GM18498 (cell line): Measurements from ENCODE around the gene ANKRD53.

Experiments
- ATAC-seq: cut with Tn5 transposase; IDR thresholded peaks from one replicate; pipeline ENCODE4 v1.9.1; 2021; ENCODE audit warnings: mild to moderate bottlenecking, moderate library complexity; ENCODE audit not compliant: unreplicated experiment

The ANKRD53 gene, protein sequence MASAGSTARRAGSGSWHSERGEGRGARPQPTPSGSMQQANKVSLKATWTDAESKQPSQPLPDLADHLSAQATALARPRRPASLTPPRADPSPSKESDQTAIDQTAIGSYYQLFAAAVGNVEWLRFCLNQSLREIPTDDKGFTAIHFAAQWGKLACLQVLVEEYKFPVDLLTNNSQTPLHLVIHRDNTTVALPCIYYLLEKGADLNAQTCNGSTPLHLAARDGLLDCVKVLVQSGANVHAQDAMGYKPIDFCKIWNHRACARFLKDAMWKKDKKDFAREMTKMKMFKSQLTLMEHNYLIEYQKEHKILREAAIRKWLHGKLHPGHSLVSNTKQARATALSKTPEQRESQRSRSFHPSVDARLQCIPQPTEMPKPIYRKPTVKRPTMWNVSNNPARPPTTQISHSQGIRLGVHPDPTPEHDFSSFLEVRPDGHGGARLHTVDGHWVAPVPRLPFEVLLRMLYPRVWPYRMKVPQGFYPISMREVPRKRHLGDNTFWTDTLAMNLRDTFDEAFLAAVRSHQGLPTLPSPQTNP

GRCh38 chr2:70978341-70979179 lies at the start of gene ANKRD53:
ANKRD53 (plus strand) TSS chr2:70978630; CDS start chr2:70978646, 16 bp downstream.
- ATAC-seq: no peak

DNA sequence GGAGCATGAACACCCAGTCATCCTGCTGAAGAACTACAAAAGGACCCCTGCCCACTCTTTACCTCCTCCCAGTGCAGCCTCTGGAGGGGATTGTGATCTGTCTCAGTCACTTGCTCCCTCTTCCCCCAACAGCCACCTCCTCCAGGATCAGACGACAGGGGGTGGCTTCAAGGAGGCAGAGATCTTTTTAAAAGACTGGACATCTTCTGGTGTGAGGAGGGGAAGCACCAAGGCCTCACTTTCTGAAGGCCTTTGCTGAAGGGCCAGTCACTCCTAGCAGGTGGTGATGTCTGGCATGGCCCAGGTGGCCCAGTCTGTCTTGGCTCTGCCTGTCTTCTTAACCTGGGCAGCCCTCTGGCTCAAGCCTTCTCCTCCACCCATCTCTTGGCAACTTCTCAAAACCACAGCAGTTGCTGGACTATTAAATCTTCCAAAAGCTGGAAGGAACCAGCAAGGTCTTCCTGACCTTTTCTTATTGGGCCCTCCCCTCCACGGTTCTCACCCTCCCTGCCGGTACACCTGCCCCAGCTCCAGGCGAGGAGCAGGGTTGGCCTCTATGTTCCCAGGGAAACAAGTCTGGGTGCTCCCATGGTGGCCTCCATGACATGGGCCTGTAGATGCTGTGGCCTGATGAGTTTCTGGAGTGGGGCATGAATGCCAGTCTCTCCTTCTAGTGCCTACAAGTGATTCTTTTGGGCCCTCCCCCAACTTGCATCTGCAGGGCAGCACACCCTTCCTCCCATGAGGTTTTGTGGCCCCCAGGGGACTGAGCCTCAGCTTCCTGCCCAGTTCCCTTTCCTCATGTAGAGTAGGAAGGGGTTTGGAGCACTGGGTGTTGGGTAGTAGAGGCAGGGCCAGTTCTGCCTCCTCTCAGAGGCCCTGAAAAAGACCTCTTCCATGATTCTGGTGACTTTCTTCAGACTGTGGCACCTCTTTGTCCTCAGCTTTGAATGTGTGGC lies 47.8 kb upstream of the ANKRD53 start:
- no peak for ATAC-seq

DNA sequence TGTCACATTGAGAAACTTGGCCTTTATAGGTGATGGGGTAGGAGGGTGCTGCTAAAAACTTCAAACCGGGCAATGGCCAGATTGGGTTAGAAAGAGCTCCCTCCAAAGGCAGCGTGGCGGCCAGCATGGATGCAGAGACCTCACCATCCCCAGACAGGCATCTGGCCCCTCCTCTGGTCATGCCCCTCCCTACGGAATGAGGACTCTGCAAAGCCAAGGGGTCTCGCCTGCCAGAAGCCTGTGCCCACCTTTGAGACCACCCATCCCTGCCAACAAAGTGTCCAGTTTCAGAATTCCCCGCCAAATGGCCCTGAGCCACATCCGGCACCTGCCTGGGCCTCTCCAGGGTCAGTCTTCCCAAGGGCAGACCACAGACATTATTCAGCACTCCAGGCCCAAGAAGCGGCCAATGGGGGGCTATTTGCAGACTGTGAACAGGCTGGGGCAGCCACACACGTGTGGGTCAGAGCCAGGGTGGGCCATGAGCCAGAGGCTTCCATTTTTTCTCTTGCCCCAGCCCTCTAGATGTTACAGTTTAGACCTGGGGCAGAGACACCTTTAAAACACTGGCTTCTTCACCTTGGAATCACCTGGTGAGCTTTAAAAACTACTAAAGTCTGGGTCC lies 46.9 kb upstream of the ANKRD53 start:
- no peak for ATAC-seq

GRCh38 chr2:70932631-70933230 lies 45.7 kb upstream of the ANKRD53 start:
- no peak for ATAC-seq

GRCh38 chr2:70934981-70935380 lies 43.4 kb upstream of the ANKRD53 start:
- no peak for ATAC-seq

- ATAC-seq: no peak
These were observed 42.8 kb upstream of the ANKRD53 start, which contains the start of gene ATP6V1B1 for GRCh38 chr2:70935468-70936164. ATP6V1B1 (plus strand) TSS chr2:70935900; CDS start chr2:70935955, 55 bp downstream.

- ATAC-seq: no peak
These were observed 42.1 kb upstream of the ANKRD53 start for GRCh38 chr2:70936165-70936978.

DNA sequence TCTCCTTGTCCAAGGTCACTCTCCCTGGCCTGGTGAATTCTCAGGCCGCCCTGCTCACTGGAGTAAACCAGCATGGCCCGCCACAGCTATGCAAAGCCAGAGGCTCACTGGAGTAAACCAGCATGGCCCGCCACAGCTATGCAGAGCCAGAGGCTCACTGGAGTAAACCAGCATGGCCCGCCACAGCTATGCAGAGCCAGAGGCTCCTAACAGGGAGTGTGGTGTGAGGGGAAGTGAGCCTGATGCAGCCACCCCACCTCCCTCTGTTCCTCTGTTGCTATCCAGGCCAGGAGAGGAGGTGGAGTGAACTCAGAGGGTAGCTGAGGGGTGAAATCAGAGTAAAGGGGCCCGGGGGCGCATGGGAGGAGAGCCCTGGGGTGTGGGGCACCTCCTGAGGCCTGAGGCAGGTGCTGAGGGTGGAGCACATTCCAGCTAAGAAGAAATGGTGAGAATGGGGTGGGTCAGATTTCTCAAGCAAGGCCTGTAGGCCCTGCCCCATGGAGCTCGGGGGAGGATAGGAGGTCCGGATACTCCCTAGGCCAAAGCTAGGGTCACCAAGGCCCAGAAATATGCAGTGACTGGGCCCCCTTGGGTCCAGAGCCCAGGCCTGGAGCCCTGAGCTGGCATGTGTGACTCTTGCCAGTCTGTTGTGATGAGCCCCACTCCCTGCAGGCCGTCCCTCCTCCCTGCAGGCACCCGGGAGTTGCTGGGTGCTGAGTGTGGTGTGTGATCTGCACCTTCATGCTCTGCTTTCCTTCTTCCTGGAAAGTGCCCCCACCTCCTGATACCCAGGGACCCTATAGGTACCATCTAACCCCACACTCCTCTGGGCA lies 41.2 kb upstream of the ANKRD53 start:
- ATAC-seq: no peak

DNA sequence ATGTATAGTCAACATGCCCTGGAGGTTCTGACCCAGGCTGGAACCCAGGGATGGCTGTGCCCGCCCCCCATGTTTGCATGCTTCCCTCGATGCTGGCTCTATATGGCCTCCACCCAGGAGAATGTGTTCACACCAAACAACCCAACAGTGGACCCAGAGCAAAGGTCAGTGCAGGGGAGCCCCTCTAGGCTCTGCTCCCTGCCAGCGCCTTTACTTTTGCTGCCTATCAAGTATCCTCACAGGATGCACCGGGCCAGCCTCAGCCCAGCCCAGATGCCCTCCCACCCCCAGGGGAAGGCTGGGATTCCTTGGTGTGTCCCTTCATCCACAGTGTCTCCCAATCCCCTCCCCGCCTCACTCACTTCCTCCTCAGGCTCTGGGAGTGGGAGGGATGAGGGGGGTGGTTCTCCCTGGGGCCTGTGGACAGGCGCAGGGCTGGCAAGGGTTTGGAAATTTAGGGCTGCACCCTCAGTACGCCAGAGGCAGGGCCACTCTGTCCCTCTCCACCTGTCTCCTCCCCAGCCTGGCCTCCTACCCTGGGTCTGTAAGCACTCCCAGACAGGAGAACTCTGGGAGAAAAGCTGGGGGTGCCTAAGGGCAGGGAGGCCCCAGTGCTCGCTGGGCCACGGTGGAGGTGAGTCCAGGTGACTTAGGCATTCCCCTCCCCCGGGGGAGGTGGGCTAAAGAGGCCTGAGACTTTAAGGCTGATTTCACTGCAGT lies 40.4 kb upstream of the ANKRD53 start:
- no peak for ATAC-seq

DNA sequence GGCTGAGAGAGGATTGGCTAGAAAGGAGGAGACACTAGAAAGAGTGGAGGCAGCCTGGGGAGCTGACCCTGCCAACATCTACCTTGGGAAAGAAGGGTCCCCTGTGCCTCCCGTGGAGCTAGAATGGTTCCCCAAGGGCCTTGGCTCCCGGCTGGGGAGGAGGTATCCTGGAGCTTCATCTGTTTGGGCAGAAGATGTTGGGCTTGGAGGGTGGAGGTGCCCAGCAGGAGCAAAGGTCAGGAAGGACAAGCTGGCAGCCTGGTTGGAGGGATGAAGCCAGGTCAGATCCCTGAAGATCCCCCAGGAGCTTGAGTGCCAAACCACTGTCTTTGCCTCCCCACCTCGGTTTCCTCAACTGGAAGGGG lies 39.9 kb upstream of the ANKRD53 start:
- no peak for ATAC-seq

GRCh38 chr2:70939001-70939838 lies 39.2 kb upstream of the ANKRD53 start:
- ATAC-seq: no peak

GRCh38 chr2:70939839-70940580 lies 38.4 kb upstream of the ANKRD53 start:
- no peak for ATAC-seq

- no peak for ATAC-seq
These were observed 37.2 kb upstream of the ANKRD53 start for GRCh38 chr2:70941186-70941585.

GRCh38 chr2:70941701-70942100 lies 36.7 kb upstream of the ANKRD53 start:
- no peak for ATAC-seq
